H1 (cell line): Measurements from ENCODE around the gene TMEM106C. TPM values are rescaled to one million over a fixed set of nuclear protein-coding genes. Genes with fewer than 3 reads are reported as not detected.
"Not testable (repeated sequence)": the region's sequence is repeated elsewhere in the genome, so short reads cannot be mapped to it uniquely, and the experiment has no call there.

Experiments used
- CTCF ChIA-PET: fragments of 300-600 bp; sonication (Branson Sonifier 250); formaldehyde crosslinking; loops from one replicate; lab custom pipeline; 2021; ENCODE audit not compliant: partially characterized antibody; lab: Charles Lee
- POLR2A ChIA-PET: fragments of 300-600 bp; sonication (Branson Sonifier 250); formaldehyde crosslinking; loops from one replicate; lab custom pipeline; 2021; ENCODE audit warnings: inconsistent platforms; ENCODE audit not compliant: partially characterized antibody; lab: Charles Lee
- DNase-seq, 2 experiments: peaks; one replicate each; pipeline versions ENCODE4 v3.0.0 to v3.0.0-alpha.2; 2010 to 2022; ENCODE audit warnings: low spot score in 2 of 2, low read depth in 1 of 2, mixed read lengths in 1 of 2
- FAIRE-seq: peaks from 2 replicates; lab custom pipeline; 2011; peaks lifted over from hg19 to GRCh38; lab: Jason Lieb, UNC
- H2AFZ ChIP-seq: 2 replicates; pipeline ENCODE4 v1.8.1; 2012; ENCODE audit warnings: low read length, inconsistent platforms
- H2AK5ac ChIP-seq: 2 replicates; pipeline ENCODE4 v1.6.1; 2013; ENCODE audit warnings: low read depth, low read length
- H2BK120ac ChIP-seq: replicated peaks from 2 replicates; pipeline ENCODE3; 2013; ENCODE audit warnings: low read depth, low read length, inconsistent platforms
- H2BK12ac ChIP-seq: 2 replicates; pipeline ENCODE4 v1.6.1; 2013; ENCODE audit warnings: low read depth, low read length
- H2BK15ac ChIP-seq: 2 replicates; pipeline ENCODE4 v1.6.1; 2013; ENCODE audit warnings: low read length
- H2BK20ac ChIP-seq: 2 replicates; pipeline ENCODE4 v1.6.1; 2013; ENCODE audit warnings: low read length
- H2BK5ac ChIP-seq: 2 replicates; pipeline ENCODE4 v1.6.1; 2013; ENCODE audit warnings: low read depth, low read length
- H3K14ac ChIP-seq: 2 replicates; pipeline ENCODE4 v1.6.1; 2013; ENCODE audit warnings: inconsistent platforms; ENCODE audit not compliant: insufficient read length
- H3K18ac ChIP-seq: 2 replicates; pipeline ENCODE4 v1.6.1; 2013; ENCODE audit warnings: low read length; ENCODE audit errors: extremely low read depth
- H3K23ac ChIP-seq: 2 replicates; pipeline ENCODE4 v1.6.1; 2013; ENCODE audit warnings: inconsistent platforms; ENCODE audit not compliant: insufficient read length
- H3K23me2 ChIP-seq: 2 replicates; pipeline ENCODE4 v1.6.1; 2013; ENCODE audit warnings: low read depth, low read length
- H3K27ac ChIP-seq: 2 replicates; pipeline ENCODE4 v1.6.1; 2011; ENCODE audit warnings: low read depth, low read length, inconsistent platforms
- H3K27me3 ChIP-seq, 4 experiments: replicated peaks in 1 of 4; 1 replicate in 1 of 4; 2 replicates in 3 of 4; pipeline versions ENCODE4 v1.6.1 to v1.8.1; 2011 to 2013; ENCODE audit warnings: low read length in 3 of 4, mild to moderate bottlenecking in 3 of 4, inconsistent platforms in 2 of 4, mixed read lengths in 2 of 4, moderate library complexity in 1 of 4; ENCODE audit not compliant: control insufficient read depth in 3 of 4, insufficient read depth in 3 of 4; ENCODE audit errors: extremely low read depth in 1 of 4
- H3K36me3 ChIP-seq, 4 experiments: 2 replicates each; pipeline versions ENCODE4 v1.6.1 to v1.8.1; 2011 to 2013; ENCODE audit warnings: mild to moderate bottlenecking in 4 of 4, low read length in 3 of 4, moderate library complexity in 2 of 4, control low read depth in 1 of 4, inconsistent platforms in 1 of 4; ENCODE audit not compliant: insufficient read depth in 4 of 4, control insufficient read depth in 2 of 4
- H3K4ac ChIP-seq: replicated peaks from 2 replicates; pipeline ENCODE3; 2013; ENCODE audit warnings: low read length, low read depth, mixed read lengths, inconsistent platforms; ENCODE audit not compliant: insufficient read length
- H3K4me1 ChIP-seq, 4 experiments: replicated peaks in 1 of 4; 1 replicate in 1 of 4; 2 replicates in 3 of 4; pipeline versions ENCODE4 v1.6.1 to v1.8.1; 2011 to 2013; ENCODE audit warnings: low read length in 3 of 4, inconsistent platforms in 2 of 4, mixed read lengths in 1 of 4; ENCODE audit not compliant: insufficient read depth in 4 of 4, control insufficient read depth in 3 of 4
- H3K4me2 ChIP-seq, 2 experiments: 2 replicates each; pipeline versions ENCODE4 v1.6.1 to v1.8.1; 2011 to 2013; ENCODE audit warnings: low read depth in 2 of 2, low read length in 2 of 2, control low read depth in 1 of 2, inconsistent platforms in 1 of 2, mild to moderate bottlenecking in 1 of 2; ENCODE audit not compliant: insufficient read depth in 1 of 2
- H3K4me3 ChIP-seq, 4 experiments: fragments of 200-600, 300-600 bp in 1 of 4; sonication (generic), shearing (Covaris generic), sonication (Bioruptor Twin) in 1 of 4; 2 replicates each; pipeline versions ENCODE4 v1.5.1 to v1.8.1; 2011 to 2016; ENCODE audit warnings: low read length in 4 of 4, low read depth in 3 of 4, control low read depth in 2 of 4, inconsistent platforms in 2 of 4, mild to moderate bottlenecking in 2 of 4, mixed read lengths in 1 of 4, moderate library complexity in 1 of 4; ENCODE audit not compliant: insufficient read depth in 2 of 4; ENCODE audit errors: extremely low read depth in 1 of 4
- H3K56ac ChIP-seq: replicated peaks from 2 replicates; pipeline ENCODE3; 2013; ENCODE audit warnings: low read depth, mild to moderate bottlenecking, mixed read lengths, low read length, inconsistent platforms; ENCODE audit not compliant: insufficient read length
- H3K79me1 ChIP-seq: 2 replicates; pipeline ENCODE4 v1.6.1; 2013; ENCODE audit warnings: low read depth, low read length, control low read depth
- H3K79me2 ChIP-seq, 2 experiments: 2 replicates each; pipeline versions ENCODE4 v1.6.1 to v1.8.1; 2012 to 2013; ENCODE audit warnings: low read length in 2 of 2, mild to moderate bottlenecking in 2 of 2, inconsistent platforms in 1 of 2; ENCODE audit not compliant: insufficient read depth in 2 of 2, control insufficient read depth in 1 of 2
- H3K9ac ChIP-seq, 4 experiments: replicated peaks in 1 of 4; 1 replicate in 1 of 4; 2 replicates in 3 of 4; pipeline versions ENCODE4 v1.6.1 to v1.8.1; 2011 to 2013; ENCODE audit warnings: low read depth in 3 of 4, low read length in 3 of 4, control low read depth in 2 of 4, mild to moderate bottlenecking in 2 of 4, moderate library complexity in 2 of 4, inconsistent platforms in 1 of 4; ENCODE audit errors: extremely low read depth in 1 of 4
- H3K9me3 ChIP-seq, 2 experiments: 2 replicates each; pipeline versions ENCODE4 v1.6.1 to v1.8.1; 2012 to 2013; ENCODE audit warnings: mild to moderate bottlenecking in 2 of 2, moderate library complexity in 2 of 2, control low read depth in 1 of 2, inconsistent platforms in 1 of 2, low read depth in 1 of 2, low read length in 1 of 2, mixed read lengths in 1 of 2; ENCODE audit not compliant: insufficient read depth in 2 of 2
- H4K20me1 ChIP-seq, 2 experiments: replicated peaks in 1 of 2; 2 replicates each; pipeline versions ENCODE3 to v1.8.1; 2011 to 2013; ENCODE audit warnings: inconsistent platforms in 2 of 2, low read length in 2 of 2, mild to moderate bottlenecking in 1 of 2; ENCODE audit not compliant: insufficient read depth in 2 of 2, control insufficient read depth in 1 of 2
- H4K5ac ChIP-seq: 2 replicates; pipeline ENCODE4 v1.6.1; 2013; ENCODE audit warnings: low read length, low read depth, mixed read lengths, inconsistent platforms; ENCODE audit not compliant: insufficient read length
- H4K8ac ChIP-seq: 2 replicates; pipeline ENCODE4 v1.8.0; 2013; ENCODE audit warnings: mild to moderate bottlenecking, moderate library complexity, low read length, inconsistent platforms; ENCODE audit not compliant: insufficient read depth; ENCODE audit errors: extremely low read depth
- H4K91ac ChIP-seq: replicated peaks from 2 replicates; pipeline ENCODE3; 2013; ENCODE audit warnings: low read length, mixed read lengths, inconsistent platforms; ENCODE audit not compliant: insufficient read length
- WGBS, 2 experiments: shearing (Covaris generic) in 1 of 2; methylation state at CpG; one replicate each; pipeline versions ENCODE4 v1.1.6 to v1.1.7; 2013 to 2015; ENCODE audit warnings: low lambda C conversion rate in 2 of 2, mixed read lengths in 2 of 2, inconsistent platforms in 1 of 2, low coverage in 1 of 2, missing lambda C conversion rate in 1 of 2; ENCODE audit not compliant: insufficient replicate concordance in 2 of 2, insufficient coverage in 1 of 2, insufficient read length in 1 of 2; ENCODE audit errors: extremely low coverage in 1 of 2, missing lambda C conversion rate in 1 of 2; 5-methylcytosine and 5-hydroxymethylcytosine counted together
- polyA plus RNA-seq, 7 experiments: library from polyadenylated mRNA; depleted of rRNA in 3 of 7; stranded (reverse) in 5 of 7; unstranded in 2 of 7; fragments of >200 nt in 5 of 7; fragments of 200-250 nt in 2 of 7; gene quantifications; 1 replicate in 5 of 7; 2 replicates in 1 of 7; 4 replicates in 1 of 7; pipeline versions ENCODE4 v1.2.1 to v1.2.3, GENCODE V29; 2011 to 2013; ENCODE audit warnings: missing spikeins in 2 of 7, mixed read lengths in 2 of 7
- total RNA-seq: library from RNA; stranded (reverse); fragmentation: NEBNext Ultra II Directional; extraction: Animal tissue kit (Norgen Biotek cat#: 25700); gene quantifications from 2 replicates; pipeline ENCODE4 v1.2.1, GENCODE V29; 2021

TMEM106C gene
- total and polyA plus RNA-seq, 2 of the 8 experiments (the other 6 are each of a cell fraction or from before 2014, with no cell fraction given) = 36.6 to 45.3 TPM

GRCh38 chr12:47957671-47958070, 5.7 kb upstream of the TMEM106C start:
- CTCF ChIA-PET = interaction anchor here (0.7 to 2.5 kb wide), 5 partner anchors 9 to 122 kb away, joined by 3 to 16 read pairs (median 4); partner anchors contain the start of gene VDR
- H2AFZ ChIP-seq, H3K36me3 ChIP-seq, H2AK5ac ChIP-seq, H3K4me2 ChIP-seq, H3K56ac ChIP-seq, H2BK120ac ChIP-seq, H2BK12ac ChIP-seq, H3K27ac ChIP-seq, H3K27me3 ChIP-seq, H4K91ac ChIP-seq, H3K18ac ChIP-seq, H2BK5ac ChIP-seq, H3K4me3 ChIP-seq, H4K20me1 ChIP-seq, H4K5ac ChIP-seq, H3K9ac ChIP-seq, H2BK20ac ChIP-seq, H3K79me1 ChIP-seq, H3K4ac ChIP-seq, H2BK15ac ChIP-seq, H3K79me2 ChIP-seq, POLR2A ChIA-PET, H3K14ac ChIP-seq, H3K23ac ChIP-seq, DNase-seq, H3K4me1 ChIP-seq, H4K8ac ChIP-seq, H3K23me2 ChIP-seq, FAIRE-seq: not testable (repeated sequence)
- 100% methylated on average over 1 of the region's 1 CpG; no CpG with 5 or more reads in 1 of the 2 experiments for WGBS, 2 experiments
- peaks cover 23 to 28% of the 10 kb centered on the region in 2 experiments for H3K9me3 ChIP-seq
